Neural progenitor cell (in vitro differentiated cells): ENCODE results near the gene DPF3.

Experiments used
- CTCF ChIP-seq: fragments of 200-600 bp; sonication (generic); IDR thresholded peaks from 2 replicates; pipeline ENCODE4 v1.5.1; 2017; ENCODE audit warnings: antibody characterized with exemption, mild to moderate bottlenecking
- EZH2 ChIP-seq: fragments of 200-600 bp; sonication (generic); IDR thresholded peaks from 2 replicates; pipeline ENCODE4 v1.6.1; 2017; ENCODE audit warnings: antibody characterized with exemption, mild to moderate bottlenecking, moderate library complexity

GRCh38 chr14:72616811-72617210 lies 277.1 kb downstream of the DPF3 start:
- no peak for TF ChIP-seq CTCF
- no peak for TF ChIP-seq EZH2
